IPS-18a (cell line): ENCODE measurements around the gene FBXO8.
"Not testable (repeated sequence)": the region's sequence is repeated elsewhere in the genome, so short reads cannot be mapped to it uniquely, and the experiment has no call there.

Experiments used
- H3K27ac ChIP-seq: one replicate; pipeline ENCODE4 v1.5.1; 2013; ENCODE audit warnings: low read length
- H3K27me3 ChIP-seq: one replicate; pipeline ENCODE4 v1.6.1; 2013; ENCODE audit warnings: mild to moderate bottlenecking, low read length; ENCODE audit not compliant: control insufficient read depth, insufficient read depth
- H3K36me3 ChIP-seq: one replicate; pipeline ENCODE4 v1.6.1; 2013; ENCODE audit warnings: low read depth, low read length; ENCODE audit not compliant: control insufficient read depth
- H3K4me1 ChIP-seq: one replicate; pipeline ENCODE4 v1.6.1; 2013; ENCODE audit warnings: low read depth, low read length; ENCODE audit not compliant: control insufficient read depth
- H3K4me3 ChIP-seq: one replicate; pipeline ENCODE4 v1.5.1; 2013; ENCODE audit warnings: low read length
- H3K9ac ChIP-seq: one replicate; pipeline ENCODE4 v1.6.1; 2013; ENCODE audit warnings: mild to moderate bottlenecking, low read length, moderate library complexity
- H3K9me3 ChIP-seq: one replicate; pipeline ENCODE4 v1.6.1; 2013; ENCODE audit warnings: low read depth, low read length; ENCODE audit not compliant: control insufficient read depth

Gene FBXO8

DNA sequence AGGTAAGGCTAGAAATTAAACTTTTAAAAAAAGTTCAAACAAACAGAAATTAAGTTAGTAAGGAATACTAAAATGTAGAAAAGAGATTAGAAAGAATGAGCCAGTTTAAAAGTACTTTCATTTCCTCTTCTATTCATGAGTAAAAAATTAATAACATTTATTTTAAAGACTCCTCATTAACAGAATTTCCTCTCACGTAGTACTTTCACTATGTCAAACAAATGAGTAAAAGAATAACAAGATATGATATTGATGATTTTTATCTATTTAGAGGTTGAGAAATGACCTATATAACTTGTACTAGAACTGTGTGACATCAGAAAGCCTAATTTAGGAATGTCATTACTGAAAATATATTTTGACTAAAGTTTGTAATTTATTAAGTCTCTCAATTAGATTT is 22.0 kb downstream of the FBXO8 start:
- not testable (repeated sequence) for H3K27me3 ChIP-seq, H3K36me3 ChIP-seq, H3K4me1 ChIP-seq, H3K9ac ChIP-seq, H3K27ac ChIP-seq, H3K9me3 ChIP-seq, H3K4me3 ChIP-seq

DNA sequence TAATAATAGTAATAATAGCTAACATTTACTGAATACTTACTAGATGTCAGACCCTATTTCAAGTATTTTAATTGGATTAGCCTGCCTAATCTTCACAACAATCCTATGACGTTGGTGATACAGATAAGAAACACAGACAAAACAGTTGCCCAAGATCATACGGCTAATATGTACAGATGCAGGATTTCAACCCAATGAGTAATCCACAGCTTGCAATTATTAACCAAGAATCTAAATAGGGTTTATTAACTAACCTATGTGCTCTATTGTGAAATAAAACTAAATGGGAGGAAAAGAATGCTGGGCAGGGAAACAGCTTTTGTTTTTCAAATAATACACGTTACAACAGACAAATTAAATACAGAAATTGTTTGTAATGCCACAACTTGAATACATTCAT is 23.4 kb downstream of the FBXO8 start:
- no peaks in the 10 kb centered on the region for H3K36me3 ChIP-seq
- H3K4me3 ChIP-seq = no peak overlapping the region

GRCh38 chr4:174259580-174259979 is 23.9 kb downstream of the FBXO8 start:
- Histone ChIP-seq H3K4me1 (no peaks in the 10 kb centered on the region), H3K27me3 (no peaks in the 10 kb centered on the region), H3K36me3 (no peaks in the 10 kb centered on the region), H3K27ac (no peak overlapping the region), H3K9me3 (no peaks in the 10 kb centered on the region), H3K9ac (no peak overlapping the region), H3K4me3 (no peak overlapping the region)

More for the DNA sequence above, 23.4 kb downstream of the FBXO8 start:
- Histone ChIP-seq H3K9me3 (no peaks in the 10 kb centered on the region), H3K9ac (no peak overlapping the region), H3K27ac (no peak overlapping the region), H3K4me1 (no peaks in the 10 kb centered on the region), H3K27me3 (no peaks in the 10 kb centered on the region)

GRCh38 chr4:174256277-174256713 is 27.2 kb downstream of the FBXO8 start:
- H3K36me3 ChIP-seq = no peaks in the 10 kb centered on the region

GRCh38 chr4:174255786-174256185 is 27.7 kb downstream of the FBXO8 start:
- H3K9ac ChIP-seq = no peak overlapping the region
- H3K27me3 ChIP-seq = no peaks in the 10 kb centered on the region
- H3K9me3 ChIP-seq = no peaks in the 10 kb centered on the region
- no peaks in the 10 kb centered on the region for H3K36me3 ChIP-seq
- H3K4me3 ChIP-seq = no peak overlapping the region
- no peaks in the 10 kb centered on the region for H3K4me1 ChIP-seq
- H3K27ac ChIP-seq = no peak overlapping the region

More at GRCh38 chr4:174256277-174256713, 27.2 kb downstream of the FBXO8 start:
- H3K27me3 ChIP-seq = no peaks in the 10 kb centered on the region
- no peaks in the 10 kb centered on the region for H3K4me1 ChIP-seq
- H3K4me3 ChIP-seq = no peak overlapping the region
- no peaks in the 10 kb centered on the region for H3K9me3 ChIP-seq
- no peak overlapping the region for H3K27ac ChIP-seq
- H3K9ac ChIP-seq = no peak overlapping the region

- H3K36me3 ChIP-seq = no peaks in the 10 kb centered on the region
- no peaks in the 10 kb centered on the region for H3K27me3 ChIP-seq
- H3K9me3 ChIP-seq = no peaks in the 10 kb centered on the region
- no peak overlapping the region for H3K9ac ChIP-seq
- H3K4me3 ChIP-seq = no peak overlapping the region
- no peak overlapping the region for H3K27ac ChIP-seq
- H3K4me1 ChIP-seq = no peaks in the 10 kb centered on the region
Measured at GRCh38 chr4:174255374-174255773, 28.1 kb downstream of the FBXO8 start.

GRCh38 chr4:174254613-174255012 is 28.9 kb downstream of the FBXO8 start:
- Histone ChIP-seq H3K36me3 (no peaks in the 10 kb centered on the region), H3K9me3 (no peaks in the 10 kb centered on the region), H3K9ac (no peak overlapping the region), H3K4me1 (no peaks in the 10 kb centered on the region), H3K27ac (no peak overlapping the region), H3K4me3 (no peak overlapping the region), H3K27me3 (no peaks in the 10 kb centered on the region)

- H3K27ac ChIP-seq = no peak overlapping the region
- H3K9me3 ChIP-seq = no peaks in the 10 kb centered on the region
- H3K4me1 ChIP-seq = no peaks in the 10 kb centered on the region
- H3K9ac ChIP-seq = no peak overlapping the region
- H3K4me3 ChIP-seq = no peak overlapping the region
- no peaks in the 10 kb centered on the region for H3K36me3 ChIP-seq
- no peaks in the 10 kb centered on the region for H3K27me3 ChIP-seq
Measured at GRCh38 chr4:174252412-174252811, 31.1 kb downstream of the FBXO8 start.

DNA sequence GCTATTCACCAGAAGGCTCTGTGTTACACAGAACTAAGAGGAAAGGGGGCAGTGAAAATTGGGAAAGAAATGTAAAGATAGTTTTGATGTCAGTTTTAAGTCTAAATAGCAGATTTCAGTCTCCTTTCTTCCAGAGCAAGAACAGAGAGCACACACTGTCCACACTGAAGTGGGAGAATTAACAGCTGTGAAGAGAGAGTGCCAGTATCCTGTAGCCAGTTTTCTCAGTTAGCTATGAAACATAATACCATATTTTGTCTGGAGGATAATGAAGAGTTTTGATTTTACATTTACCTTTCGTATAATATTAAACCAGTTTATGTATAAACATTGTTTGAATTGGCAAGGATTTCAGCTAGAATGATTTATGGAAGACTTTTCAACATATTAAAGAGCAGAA is 35.1 kb downstream of the FBXO8 start:
- Histone ChIP-seq H3K36me3 (no peaks in the 10 kb centered on the region), H3K4me1 (no peaks in the 10 kb centered on the region), H3K27ac (no peak overlapping the region), H3K9ac (no peak overlapping the region), H3K9me3 (no peaks in the 10 kb centered on the region), H3K27me3 (no peaks in the 10 kb centered on the region), H3K4me3 (no peak overlapping the region)

DNA sequence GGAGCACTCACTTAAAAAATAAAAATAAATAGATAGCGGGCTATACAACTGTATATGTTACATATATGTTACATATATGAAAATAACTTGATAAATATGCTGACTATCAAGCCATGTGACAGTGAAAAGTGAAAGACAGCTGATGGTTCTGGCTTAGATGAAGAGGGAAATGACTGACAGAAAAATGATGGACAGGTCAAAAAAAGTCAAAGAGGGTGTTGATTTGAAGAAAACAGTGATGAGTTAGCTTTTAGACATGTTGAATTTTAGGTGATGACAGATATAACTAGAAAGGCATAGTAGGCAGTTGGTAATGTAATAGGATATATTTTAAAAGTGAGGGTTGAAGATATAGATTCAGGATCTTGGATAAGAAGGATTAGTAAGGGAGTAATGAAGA is 37.8 kb downstream of the FBXO8 start:
- no peaks in the 10 kb centered on the region for H3K4me1 ChIP-seq
- H3K27ac ChIP-seq = no peak overlapping the region
- H3K36me3 ChIP-seq = no peaks in the 10 kb centered on the region
- no peak overlapping the region for H3K4me3 ChIP-seq
- no peaks in the 10 kb centered on the region for H3K9me3 ChIP-seq
- H3K9ac ChIP-seq = no peak overlapping the region
- H3K27me3 ChIP-seq = no peaks in the 10 kb centered on the region

- no peaks in the 10 kb centered on the region for H3K27me3 ChIP-seq
- no peak overlapping the region for H3K9ac ChIP-seq
- H3K4me1 ChIP-seq = no peaks in the 10 kb centered on the region
- no peaks in the 10 kb centered on the region for H3K36me3 ChIP-seq
- H3K4me3 ChIP-seq = no peak overlapping the region
- no peak overlapping the region for H3K27ac ChIP-seq
- H3K9me3 ChIP-seq = no peaks in the 10 kb centered on the region
Measured at GRCh38 chr4:174244441-174244840, 39.0 kb downstream of the FBXO8 start.

- Histone ChIP-seq H3K4me3 (no peak overlapping the region), H3K9ac (no peak overlapping the region), H3K27ac (no peak overlapping the region), H3K9me3 (peaks cover 3% of the 10 kb centered on the region), H3K36me3 (no peaks in the 10 kb centered on the region), H3K4me1 (no peaks in the 10 kb centered on the region), H3K27me3 (no peaks in the 10 kb centered on the region)
Measured at GRCh38 chr4:174241162-174241561, 42.3 kb downstream of the FBXO8 start.
